ENCODE results near the gene LRIG3. TPM values are rescaled to one million over a fixed set of nuclear protein-coding genes. Genes with fewer than 3 reads are reported as not detected.
"Not testable (repeated sequence)": the region's sequence is repeated elsewhere in the genome, so short reads cannot be mapped to it uniquely, and the experiment has no call there.

The LRIG3 gene
- total RNA-seq, 4 donors from 2014 or later, result 60.3 to 120 (median 78.3) TPM

GRCh38 chr12:58955849-58956248 lies 35.5 kb upstream of the LRIG3 start:
- 36 to 41% methylated on average over 1 of the region's 1 CpG for WGBS, 2 donors
- TF ChIP-seq EP300 (IDR thresholded peaks at IDR 0.05) (no peak), POLR2A (IDR thresholded peaks at IDR 0.05) (no peak), CTCF (IDR thresholded peaks at IDR 0.05) (no peak)

GRCh38 chr12:58954002-58954401 lies 33.7 kb upstream of the LRIG3 start:
- DNase-seq (ENCODE audit: low spot score in 2 of 2), result no peak
- H3K4me3 ChIP-seq, result no peak overlapping the region
- no peaks in the 10 kb centered on the region for H3K27me3 ChIP-seq
- H3K27ac ChIP-seq, result no peak overlapping the region
- H3K4me1 ChIP-seq, result no peaks in the 10 kb centered on the region
- no peak for TF ChIP-seq CTCF (IDR thresholded peaks at IDR 0.05)
- TF ChIP-seq POLR2A (IDR thresholded peaks at IDR 0.05), result no peak
- TF ChIP-seq EP300 (IDR thresholded peaks at IDR 0.05), result no peak
- H3K36me3 ChIP-seq, result no peaks in the 10 kb centered on the region
- 85 to 86% methylated on average over 3 of the region's 3 CpGs for WGBS, 2 donors
- H3K9me3 ChIP-seq, result no peaks in the 10 kb centered on the region

More at GRCh38 chr12:58955849-58956248, 35.5 kb upstream of the LRIG3 start:
- Histone ChIP-seq H3K27me3 (no peaks in the 10 kb centered on the region), H3K36me3 (no peaks in the 10 kb centered on the region), H3K4me3 (no peak overlapping the region), H3K9me3 (no peaks in the 10 kb centered on the region), H3K4me1 (no peaks in the 10 kb centered on the region), H3K27ac (no peak overlapping the region)
- DNase-seq (ENCODE audit: low spot score in 2 of 2), result no peak

- Histone ChIP-seq H3K9me3 (peaks cover 0 to 2% (median 0%) of the 10 kb centered on the region in 4 donors), H3K27ac (peak overlapping the region in 1 of 4 donors; percentile 44), H3K27me3 (no peaks in the 10 kb centered on the region), H3K36me3 (no peaks in the 10 kb centered on the region), H3K4me1 (no peaks in the 10 kb centered on the region), H3K4me3 (no peak overlapping the region)
- TF ChIP-seq POLR2A (IDR thresholded peaks at IDR 0.05) (no peak), CTCF (IDR thresholded peaks at IDR 0.05) (no peak), EP300 (IDR thresholded peaks at IDR 0.05) (no peak)
- 52 to 73% methylated on average over 2 of the region's 2 CpGs for WGBS, 2 donors
- DNase-seq (ENCODE audit: low spot score in 2 of 2), result no peak
These were observed 30.4 kb upstream of the LRIG3 start for GRCh38 chr12:58950739-58951100.

- H3K27me3 ChIP-seq; H3K4me3 ChIP-seq; H3K36me3 ChIP-seq; DNase-seq (ENCODE audit: low spot score in 2 of 2); H3K27ac ChIP-seq; H3K9me3 ChIP-seq; H3K4me1 ChIP-seq: not testable (repeated sequence)
- 86 to 87% methylated on average over 11 of the region's 11 CpGs for WGBS, 2 donors
These were observed 29.8 kb upstream of the LRIG3 start for GRCh38 chr12:58949954-58950738.

- Histone ChIP-seq H3K4me1 (no peaks in the 10 kb centered on the region), H3K9me3 (peaks cover 0 to 2% (median 0%) of the 10 kb centered on the region in 4 donors), H3K4me3 (no peak overlapping the region), H3K27ac (no peak overlapping the region), H3K27me3 (no peaks in the 10 kb centered on the region), H3K36me3 (no peaks in the 10 kb centered on the region)
- DNase-seq (ENCODE audit: low spot score in 2 of 2), result no peak
- 91 to 95% methylated on average over 3 of the region's 3 CpGs for WGBS, 2 donors
- TF ChIP-seq EP300 (IDR thresholded peaks at IDR 0.05) (no peak), CTCF (IDR thresholded peaks at IDR 0.05) (no peak), POLR2A (IDR thresholded peaks at IDR 0.05) (no peak)
These were observed 22.8 kb upstream of the LRIG3 start for GRCh38 chr12:58943079-58943478.
